Ovary (tissue), 1 donor: ENCODE results near the gene SEH1L.

ENCODE experiments used
- EP300 ChIP-seq: sonication (generic); formaldehyde crosslinking; IDR thresholded peaks from one replicate; pipeline ENCODE4 v1.6.1; 2017; ENCODE audit warnings: antibody characterized with exemption
- POLR2A ChIP-seq: fragments of 450-650 bp; IDR thresholded peaks from one replicate; pipeline ENCODE4 v1.6.1; 2017; ENCODE audit warnings: antibody characterized with exemption, mild to moderate bottlenecking, moderate library complexity

DNA sequence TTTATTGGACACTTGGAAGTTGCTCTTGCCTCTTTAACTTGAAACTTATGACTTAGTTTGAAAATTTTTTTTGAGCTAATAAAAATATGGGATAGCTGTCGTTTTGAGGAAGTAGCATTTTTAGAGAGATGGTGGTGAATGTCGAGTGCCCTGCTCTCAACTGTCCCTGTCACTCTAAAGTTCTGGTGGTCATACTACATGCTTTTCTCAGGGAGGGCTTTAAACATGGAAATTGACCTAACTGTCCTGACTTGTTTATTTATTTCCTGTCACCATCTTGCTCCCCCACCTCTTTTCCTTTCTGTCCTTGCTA lies 59.4 kb downstream of the SEH1L start:
- no peak for TF ChIP-seq EP300
- no peak for TF ChIP-seq POLR2A
